Measurements from ENCODE around the gene TTC38.
"Not testable (repeated sequence)": the region's sequence is repeated elsewhere in the genome, so short reads cannot be mapped to it uniquely, and the experiment has no call there.

TTC38 gene

DNA sequence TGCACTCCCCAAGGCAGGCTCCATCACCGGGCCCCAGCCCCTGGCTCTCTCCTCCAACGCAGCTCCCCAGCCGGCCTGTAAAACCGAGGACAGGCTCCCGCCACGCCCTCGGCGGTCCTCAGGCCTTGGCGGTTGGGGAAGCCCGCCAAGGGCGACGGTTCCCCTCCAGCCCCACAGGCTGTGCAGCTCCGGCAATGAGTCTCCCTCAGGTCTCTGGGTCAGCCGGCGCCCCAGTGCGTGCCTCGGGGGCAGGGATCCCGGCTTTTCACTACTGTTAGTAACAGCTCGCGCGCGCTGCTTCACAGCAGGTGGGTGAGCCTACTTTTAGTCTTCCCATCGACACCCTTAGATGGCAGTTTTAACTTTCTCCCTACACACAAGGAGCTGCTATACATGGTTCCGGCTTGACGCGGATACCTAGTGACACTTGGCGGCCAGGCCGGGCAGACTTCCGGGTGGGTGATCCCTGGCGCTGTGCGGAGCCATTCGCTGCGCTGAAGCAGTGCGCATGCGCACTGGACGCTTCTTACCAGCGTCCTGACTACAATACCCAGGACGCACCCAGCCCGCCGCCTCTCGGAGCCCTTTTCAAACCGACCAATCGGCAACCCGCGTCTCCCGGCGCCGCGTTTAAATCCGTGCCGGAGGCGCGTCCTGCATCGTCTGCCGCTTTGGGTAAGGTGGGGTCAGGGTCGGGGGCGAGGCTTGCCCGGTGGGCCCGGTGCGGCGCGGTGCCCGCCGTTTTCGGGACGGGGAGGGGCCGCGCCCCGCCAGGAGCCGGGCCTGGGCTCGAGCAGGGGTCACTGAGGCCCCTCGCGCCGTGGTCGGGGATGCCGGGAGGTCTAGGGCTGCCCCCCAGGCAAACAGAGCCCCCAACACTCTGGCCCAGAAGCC is 28.7 kb downstream of the TTC38 start, which contains the start of gene GTSE1:
Gene GTSE1, plus strand, starts transcription at position 614 of the 894 bp plus-strand sequence. CDS start 531 bp downstream, outside the sequence.
- DNase-seq (ENCODE audit: low read depth) = peak; percentile 96

DNA sequence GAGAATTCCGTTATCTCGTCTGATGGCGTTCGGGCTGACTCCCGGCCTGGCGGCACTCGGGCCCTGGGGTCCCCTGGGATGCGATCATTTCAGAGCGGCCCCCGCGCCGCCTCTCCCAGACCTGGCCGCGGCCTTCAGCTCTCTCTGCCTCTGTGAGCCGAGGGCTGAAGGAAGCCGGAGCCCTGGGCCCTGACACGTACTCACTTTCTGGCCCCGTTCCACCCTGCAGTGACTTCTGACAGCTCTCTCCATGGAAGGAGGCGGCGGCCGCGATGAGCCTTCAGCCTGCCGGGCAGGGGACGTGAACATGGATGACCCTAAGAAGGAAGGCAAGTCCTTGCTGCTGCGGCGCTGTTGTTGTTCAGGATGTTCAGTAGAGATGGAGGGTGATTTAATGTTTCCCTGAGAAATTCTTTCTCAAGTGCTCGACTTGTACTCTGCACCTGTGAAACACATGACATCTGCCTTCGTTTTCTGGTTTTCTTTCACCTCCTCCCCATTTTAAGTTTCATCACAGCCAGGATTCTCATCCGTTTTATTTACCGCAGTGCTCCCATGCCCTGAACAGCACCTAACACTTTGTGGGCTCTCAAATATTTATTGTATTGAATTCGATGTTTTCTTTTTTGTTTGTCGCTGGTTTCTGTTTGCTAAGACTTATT is 29.5 kb downstream of the TTC38 start:
- DNase-seq (ENCODE audit: low read depth) = no peak

DNA sequence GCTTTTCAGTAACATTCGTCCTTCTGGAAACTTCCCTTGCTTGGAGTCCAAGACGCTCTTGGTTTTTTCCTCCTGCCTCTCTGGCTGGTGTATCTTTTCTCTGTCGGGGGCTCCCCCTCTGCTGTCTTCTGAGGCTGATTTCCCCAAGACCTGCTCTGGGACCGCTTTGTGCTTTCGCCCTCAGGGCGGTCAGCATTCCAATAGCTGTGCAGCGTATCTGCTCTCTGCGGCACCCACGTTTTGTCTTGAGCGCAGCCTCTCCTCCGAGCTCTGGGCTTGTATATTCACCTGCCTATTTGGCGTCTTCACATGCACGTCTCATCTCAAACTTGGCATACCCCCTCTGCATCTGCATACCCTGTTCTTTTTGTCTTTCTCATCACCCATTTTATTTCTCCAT is 31.3 kb downstream of the TTC38 start:
- DNase-seq (ENCODE audit: low read depth) = no peak

DNA sequence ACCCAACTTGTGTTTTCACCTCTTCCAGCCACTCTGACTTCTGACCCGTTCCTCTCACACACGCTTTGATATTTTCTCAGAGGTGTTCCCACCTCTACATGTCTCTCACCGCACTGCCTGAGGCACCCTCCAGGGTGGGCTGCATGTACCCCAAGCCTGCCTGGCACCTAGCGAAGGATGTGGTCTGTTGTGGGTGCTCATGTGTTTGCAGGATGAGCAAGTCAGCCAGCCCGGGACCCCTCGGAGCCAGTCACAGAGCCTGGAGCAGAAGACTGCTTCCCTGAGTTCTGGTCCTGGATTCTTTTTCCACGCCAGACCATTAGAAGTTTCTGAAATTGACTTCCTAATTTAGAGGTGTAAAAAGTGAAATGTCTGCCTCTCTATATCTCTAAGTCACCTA is 32.7 kb downstream of the TTC38 start:
- DNase-seq (ENCODE audit: low read depth) = no peak

DNA sequence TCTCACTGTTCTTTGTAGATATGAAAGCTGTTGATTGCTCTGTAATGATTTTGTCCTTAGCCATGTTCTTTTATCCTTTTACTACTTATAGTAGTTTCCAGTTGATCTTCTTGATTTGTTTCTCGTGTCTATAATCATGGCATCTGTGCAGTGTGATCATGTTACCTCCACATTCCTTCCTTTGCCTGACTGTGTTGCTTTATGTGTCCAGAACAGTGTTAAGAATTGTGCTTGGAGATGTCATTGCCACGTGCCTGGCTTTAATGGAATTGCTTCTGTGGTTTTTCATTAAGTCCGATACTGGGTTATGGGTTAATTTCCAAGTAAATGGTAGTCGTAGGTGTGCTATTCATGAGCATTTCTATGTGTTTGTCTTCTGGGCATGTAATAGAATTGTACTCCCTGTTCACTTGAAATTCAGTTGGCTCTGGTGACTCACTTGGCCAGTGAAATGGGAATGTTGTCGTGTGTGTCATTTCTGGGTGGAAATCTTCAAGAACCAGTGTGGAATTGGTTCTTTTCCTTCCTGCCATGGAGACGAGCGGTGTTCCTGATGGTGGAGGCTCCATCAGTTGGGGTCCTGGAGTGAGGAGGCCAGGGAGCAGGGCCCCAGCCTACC is 35.6 kb downstream of the TTC38 start:
- DNase-seq (ENCODE audit: low read depth) = no peak

DNA sequence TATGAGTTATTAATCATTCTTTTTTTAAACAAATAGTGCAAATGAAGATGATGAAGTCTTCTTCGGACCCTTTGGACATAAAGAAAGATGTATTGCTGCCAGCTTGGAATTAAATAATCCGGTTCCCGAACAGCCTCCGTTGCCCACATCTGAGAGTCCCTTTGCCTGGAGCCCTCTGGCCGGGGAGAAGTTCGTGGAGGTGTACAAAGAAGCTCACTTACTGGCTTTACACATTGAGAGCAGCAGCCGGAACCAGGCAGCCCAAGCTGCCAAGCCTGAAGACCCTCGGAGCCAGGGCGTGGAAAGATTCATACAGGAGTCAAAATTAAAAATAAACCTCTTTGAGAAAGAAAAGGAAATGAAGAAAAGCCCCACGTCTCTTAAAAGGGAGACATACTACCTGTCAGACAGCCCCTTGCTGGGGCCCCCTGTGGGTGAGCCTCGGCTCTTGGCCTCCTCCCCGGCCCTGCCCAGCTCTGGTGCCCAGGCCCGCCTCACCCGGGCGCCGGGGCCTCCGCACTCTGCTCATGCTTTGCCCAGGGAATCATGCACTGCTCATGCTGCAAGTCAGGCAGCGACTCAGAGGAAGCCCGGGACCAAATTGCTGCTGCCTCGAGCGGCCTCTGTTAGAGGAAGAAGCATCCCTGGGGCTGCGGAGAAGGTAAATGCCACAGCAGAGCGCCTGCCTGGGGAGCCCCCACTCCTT is 40.6 kb downstream of the TTC38 start:
- DNase-seq (ENCODE audit: low read depth) = no peak

DNA sequence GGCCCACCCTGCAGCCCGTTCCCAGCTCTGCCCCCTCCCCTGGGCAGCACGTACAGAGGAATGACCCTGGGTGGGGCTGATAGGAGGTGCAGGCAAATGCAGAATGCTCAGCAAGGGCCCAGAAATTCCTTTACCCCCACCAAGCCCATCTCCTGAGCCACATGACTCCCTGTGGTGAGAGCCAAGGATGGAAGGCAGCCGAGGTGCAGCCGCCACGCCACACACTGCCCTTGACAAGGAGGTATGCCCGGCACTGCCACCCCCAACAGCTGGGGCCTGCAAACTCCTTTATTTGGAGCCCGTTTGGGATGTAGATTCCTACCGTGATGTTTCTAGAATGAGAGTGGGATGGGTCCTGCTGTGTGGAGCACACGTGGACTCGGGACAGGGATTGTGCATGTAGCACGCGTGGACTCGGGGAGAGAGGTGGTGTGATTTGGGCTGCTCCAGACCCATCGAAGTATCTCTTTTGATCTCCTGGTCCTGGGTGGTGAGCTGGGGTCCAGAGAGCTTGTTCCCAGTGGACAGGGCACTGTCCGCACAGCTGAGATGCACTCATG is 41.8 kb downstream of the TTC38 start:
- DNase-seq (ENCODE audit: low read depth) = no peak

DNA sequence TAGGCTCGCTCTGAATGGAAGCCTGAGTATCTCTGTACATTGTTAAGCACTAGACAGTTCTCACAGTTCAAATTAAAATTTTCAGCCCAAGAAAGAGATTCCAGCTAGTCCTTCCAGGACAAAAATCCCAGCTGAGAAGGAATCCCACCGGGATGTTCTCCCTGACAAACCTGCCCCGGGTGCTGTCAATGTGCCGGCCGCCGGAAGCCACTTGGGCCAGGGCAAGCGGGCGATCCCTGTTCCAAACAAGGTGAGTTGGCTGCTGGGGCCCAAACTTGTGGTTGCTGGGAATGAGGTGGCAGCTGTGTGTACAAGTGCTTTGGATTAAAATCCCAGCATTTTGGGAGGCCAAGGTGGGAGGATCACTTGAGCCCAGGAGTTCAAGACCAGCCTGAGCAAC is 44.2 kb downstream of the TTC38 start:
- DNase-seq (ENCODE audit: low read depth) = no peak

DNA sequence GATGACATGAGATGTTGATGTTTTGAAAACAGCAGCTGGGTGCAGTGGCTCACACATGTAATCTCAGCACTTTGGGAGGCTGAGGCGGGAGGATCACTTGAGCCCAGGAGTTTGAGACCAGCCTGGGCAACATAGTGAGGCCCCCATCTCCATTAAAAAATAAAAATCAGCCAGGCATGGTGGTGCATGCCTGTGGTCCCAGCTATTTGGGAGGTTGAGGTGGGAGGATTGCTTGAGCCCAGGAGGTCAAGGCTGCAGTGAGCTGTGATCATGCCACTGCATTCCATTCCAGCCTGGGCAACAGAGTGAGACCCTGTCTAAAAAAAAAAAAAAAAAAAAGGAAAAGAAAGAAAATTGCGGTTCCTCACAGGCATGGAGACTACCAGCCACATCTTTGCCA is 45.0 kb downstream of the TTC38 start:
- DNase-seq (ENCODE audit: low read depth) = not testable (repeated sequence)

DNA sequence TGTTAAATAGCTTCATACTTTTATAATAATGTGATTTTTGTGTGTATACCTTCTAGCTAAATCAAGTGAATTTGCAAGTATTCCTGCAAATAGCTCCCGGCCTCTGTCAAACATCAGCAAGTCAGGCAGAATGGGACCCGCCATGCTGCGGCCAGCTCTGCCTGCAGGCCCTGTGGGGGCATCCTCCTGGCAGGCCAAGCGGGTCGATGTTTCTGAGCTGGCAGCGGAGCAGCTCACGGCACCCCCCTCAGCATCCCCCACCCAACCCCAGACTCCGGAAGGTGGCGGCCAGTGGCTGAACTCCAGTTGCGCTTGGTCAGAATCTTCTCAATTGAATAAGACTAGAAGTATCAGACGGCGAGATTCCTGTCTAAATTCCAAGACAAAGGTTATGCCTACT is 48.2 kb downstream of the TTC38 start:
- DNase-seq (ENCODE audit: low read depth) = no peak

DNA sequence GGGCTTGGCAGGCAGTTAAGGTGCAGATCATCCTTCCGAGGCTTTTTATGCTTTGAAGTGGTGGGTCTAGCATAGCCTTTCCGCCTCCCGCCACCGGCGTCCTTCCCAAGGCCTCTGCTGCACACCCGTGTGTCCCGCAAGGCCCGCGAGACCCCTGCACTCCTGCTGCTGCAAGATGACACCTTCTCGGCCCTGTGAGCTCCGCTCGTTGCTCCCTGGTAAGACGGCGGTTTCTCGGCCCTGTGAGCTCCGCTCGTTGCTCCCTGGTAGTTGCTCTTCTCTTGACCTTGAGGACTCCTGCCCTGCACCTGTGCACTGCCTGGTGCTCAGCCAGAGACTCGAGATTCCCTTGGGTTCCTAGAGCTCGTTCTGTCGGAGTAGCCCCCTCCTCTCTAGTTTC is 49.8 kb downstream of the TTC38 start:
- DNase-seq (ENCODE audit: low read depth) = no peak

DNA sequence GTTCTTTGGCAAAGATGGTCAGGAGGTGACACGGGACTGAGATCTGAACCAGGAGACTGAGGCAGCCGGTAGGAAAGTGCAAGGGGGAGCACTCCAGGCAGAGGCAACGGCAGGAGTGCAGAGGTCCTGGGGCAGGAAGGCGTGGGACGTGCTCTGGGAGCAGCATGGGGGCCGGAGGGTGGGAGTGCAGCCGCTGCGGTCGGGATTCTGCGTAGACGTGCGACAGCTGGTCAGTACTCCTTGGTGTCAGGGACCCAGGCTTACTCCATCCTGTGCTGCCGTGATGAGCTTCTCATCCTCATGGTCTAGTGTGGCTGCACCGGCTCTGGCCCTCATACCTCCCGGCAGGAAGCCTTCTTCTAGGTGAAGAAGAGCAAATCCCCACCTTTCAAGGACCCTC is 50.8 kb downstream of the TTC38 start:
- DNase-seq (ENCODE audit: low read depth) = no peak

DNA sequence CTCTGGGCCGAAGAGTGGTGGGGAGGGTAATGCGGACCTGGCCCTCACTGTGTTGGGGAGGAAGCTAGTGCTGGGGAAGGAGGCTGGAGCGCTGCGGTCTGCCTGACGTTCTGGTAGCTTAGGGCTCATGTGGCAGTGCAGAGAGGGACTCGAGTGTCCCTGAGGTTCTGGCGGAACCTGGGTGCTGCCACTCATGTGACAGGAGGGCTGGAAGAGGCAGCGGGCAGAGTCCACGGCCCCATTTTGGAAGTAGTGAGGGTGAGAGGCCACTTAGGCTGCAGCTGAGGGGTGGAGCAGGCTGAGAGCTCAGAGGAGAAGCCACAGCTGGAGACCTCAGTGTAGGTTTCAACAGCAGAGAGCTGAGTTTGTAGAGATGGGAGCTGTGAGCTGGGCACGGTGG is 51.5 kb downstream of the TTC38 start:
- DNase-seq (ENCODE audit: low read depth) = no peak

DNA sequence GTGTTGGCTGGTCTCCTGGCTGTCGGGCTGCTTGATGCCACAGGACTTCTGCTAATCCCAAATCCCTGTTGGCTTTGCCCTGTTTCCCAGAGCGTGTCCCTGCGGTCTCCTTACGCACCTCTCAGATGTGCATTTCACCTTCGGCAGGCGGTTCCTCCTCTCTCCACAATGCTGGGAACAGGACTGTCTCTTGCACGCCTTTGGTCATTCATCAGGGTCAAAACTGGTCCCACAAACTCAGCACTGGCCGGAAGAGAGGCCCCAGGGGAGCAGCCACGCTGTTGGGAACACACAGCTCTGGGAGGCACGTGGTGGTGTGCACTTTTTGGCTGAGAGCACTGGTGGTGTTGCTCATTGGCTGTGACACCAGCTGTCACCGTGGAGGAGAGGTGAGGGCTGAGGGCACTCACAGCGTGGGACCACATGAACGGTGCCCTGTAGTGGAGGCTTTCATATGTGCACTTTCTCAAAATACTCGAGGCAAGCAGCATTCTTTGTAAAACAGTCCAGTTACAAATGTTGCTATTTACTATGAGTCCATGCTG is 52.4 kb downstream of the TTC38 start:
- no peak for DNase-seq (ENCODE audit: low read depth)

DNA sequence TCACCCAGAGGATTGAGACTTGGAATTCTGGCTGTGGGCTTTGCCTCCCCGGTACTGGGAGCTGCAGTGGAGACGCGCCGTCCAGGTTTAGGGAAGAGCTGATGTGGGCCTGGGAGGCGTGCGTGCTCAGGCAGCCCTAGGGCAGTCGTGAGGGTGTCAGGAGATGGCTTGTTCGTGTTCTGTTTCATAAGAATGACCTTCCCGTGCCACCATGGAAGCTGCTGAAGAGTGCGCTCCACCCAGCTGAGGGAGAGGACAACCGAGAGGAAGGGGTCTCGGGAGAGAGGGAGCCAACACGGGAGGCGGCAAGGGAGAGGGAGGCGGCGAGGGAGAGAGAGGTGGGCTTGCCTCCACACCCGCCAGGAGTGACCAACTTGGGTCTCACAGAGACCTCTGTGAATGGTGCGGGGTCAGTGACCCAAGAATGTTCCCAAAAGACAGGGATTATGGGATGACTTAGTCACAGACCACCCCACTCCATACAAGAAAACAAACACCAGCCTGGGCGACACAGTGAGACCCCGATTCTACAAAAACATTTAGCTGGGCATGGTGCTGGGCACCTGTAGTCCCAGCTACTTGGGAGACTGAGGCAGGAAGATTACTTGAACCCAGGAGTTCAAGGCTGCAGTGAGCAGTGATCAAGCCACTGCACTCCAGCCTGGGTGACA is 53.0 kb downstream of the TTC38 start:
- no peak for DNase-seq (ENCODE audit: low read depth)

DNA sequence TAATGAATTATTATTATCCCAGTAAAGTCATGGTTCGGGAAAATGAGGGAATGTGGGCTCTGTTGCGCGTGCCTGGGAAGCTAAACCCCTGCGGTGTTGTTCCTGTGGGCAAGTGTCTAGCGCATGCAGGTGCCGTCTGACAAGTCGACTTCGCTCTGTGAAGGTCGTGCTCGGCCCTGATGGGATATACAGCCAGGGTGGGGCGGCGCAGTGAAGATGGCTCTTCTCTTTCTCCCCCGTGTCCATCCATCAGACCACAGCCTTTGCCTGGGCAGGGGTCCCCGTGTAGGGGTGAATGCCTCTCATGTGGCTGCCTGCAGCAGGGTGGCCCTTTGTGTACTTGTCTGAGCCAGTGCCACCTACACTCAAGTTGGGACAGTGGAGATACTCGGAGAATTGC is 54.9 kb downstream of the TTC38 start:
- DNase-seq (ENCODE audit: low read depth) = no peak

DNA sequence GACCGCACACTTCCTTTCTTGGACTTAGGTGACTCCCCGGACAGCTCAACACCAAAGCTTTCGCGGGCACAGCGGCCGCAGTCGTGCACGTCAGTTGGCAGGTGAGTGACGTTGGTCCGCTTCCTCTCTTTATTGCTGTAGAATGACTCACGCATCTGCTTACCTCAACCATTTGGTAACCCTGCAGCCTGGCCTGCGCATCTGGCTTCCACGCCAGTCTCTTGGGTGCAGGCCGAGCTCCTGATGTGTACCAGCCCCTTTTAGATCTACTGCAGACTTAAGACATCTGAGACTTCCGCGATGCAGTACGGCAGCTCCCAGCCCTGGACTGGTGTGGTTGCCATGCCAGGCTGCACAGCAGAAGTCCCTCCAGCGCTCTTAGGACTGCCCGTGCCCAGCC is 55.4 kb downstream of the TTC38 start:
- no peak for DNase-seq (ENCODE audit: low read depth)

DNA sequence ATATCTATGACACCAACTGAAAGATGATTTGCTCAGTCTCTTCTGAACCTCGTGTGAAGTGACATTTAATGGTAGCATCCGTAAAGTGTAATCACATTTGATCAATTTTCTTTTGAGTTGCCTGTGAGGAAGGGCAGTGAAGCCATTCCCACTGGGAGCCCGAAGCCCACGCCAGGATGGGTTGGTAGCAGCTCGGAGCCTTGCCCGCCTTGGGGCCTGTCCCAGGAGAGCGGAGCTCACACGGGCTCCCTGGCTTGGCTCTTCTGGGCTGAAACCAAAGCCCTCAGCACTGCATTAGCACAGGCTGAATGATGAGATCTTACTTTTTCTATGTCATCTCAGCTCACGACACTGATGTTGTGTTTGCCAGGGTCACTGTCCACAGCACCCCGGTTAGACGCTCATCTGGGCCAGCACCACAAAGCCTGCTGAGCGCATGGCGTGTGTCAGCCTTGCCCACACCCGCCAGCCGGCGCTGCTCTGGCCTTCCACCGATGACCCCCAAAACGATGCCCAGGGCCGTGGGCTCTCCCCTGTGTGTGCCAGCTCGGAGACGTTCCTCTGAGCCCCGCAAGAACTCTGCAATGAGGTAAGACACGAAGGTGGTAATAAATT is 58.4 kb downstream of the TTC38 start:
- DNase-seq (ENCODE audit: low read depth) = no peak

DNA sequence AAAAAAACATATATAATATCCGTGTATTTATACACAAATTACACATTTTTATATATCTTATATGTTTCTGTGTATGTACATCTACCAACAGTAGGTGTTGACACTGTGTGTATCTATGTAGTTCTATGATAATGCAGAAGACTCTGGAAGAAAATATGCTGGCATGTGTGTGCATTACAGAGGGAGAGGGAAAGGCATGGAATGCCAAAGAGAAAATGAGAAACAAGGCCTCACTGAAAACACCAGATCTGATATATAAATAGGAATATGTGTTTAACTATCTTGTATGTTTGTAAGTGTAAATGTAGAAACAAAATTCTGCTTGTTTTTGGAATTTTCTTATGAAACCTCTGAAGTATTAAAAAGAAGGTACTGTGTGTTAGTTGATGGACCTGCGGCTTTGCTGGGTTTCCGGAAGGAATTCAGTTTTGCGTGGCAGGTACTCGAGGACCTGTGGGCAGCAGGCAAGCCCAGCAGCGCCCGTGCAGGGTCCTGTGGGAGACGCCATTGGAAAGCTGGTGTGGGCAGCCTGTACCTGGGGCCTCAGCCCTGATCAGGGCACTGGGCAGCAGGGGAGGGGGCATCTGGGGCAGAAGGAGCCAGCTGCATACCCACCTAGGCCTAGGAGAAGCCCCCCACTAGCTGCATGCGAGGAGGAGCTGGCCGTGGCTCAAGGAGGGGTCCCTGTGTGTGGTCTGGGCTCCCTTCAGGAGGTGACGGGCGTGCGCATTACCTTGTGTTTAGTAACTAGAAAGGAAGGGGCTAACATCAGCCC is 60.1 kb downstream of the TTC38 start:
- no peak for DNase-seq (ENCODE audit: low read depth)

DNA sequence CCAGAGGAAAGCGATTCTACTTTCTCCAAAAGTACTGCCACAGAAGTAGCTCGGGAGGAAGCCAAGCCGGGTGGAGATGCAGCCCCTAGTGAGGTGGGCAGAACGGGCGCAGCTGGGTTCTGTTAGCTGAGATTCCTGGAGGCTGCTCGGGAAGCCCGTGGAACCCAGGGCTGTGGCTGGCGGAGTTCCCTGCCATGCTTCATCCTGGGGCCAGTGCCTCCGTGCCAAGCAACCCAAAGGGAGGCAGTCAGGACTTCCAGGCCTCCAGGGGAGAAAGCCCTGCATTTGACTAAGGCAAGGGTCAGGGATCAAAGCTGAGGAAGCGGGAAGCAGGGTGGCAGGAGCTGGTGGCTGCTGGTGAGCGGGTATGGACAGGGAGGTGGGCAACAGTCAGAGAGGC is 61.0 kb downstream of the TTC38 start:
- no peak for DNase-seq (ENCODE audit: low read depth)
